H9 (cell line): ENCODE results near the gene CCDC88C. TPM values are rescaled to one million over a fixed set of nuclear protein-coding genes. Genes with fewer than 3 reads are reported as not detected.

Experiments used
- DNase-seq: peaks from one replicate; pipeline ENCODE4 v3.0.0-alpha.2; 2017
- H2AFZ ChIP-seq: one replicate; pipeline ENCODE4 v1.6.1; 2013; ENCODE audit warnings: mild to moderate bottlenecking, low read length, control low read depth, moderate library complexity
- H2AK5ac ChIP-seq: 2 replicates; pipeline ENCODE4 v1.6.1; 2013; ENCODE audit warnings: low read length, control low read depth, mixed read lengths; ENCODE audit not compliant: insufficient read length
- H2BK120ac ChIP-seq: one replicate; pipeline ENCODE4 v1.6.1; 2013; ENCODE audit warnings: low read depth, mild to moderate bottlenecking, low read length, control low read depth, inconsistent platforms; ENCODE audit not compliant: poor library complexity, severe bottlenecking
- H2BK12ac ChIP-seq: 2 replicates; pipeline ENCODE4 v1.6.1; 2013; ENCODE audit warnings: low read length, control low read depth, mixed read lengths, low read depth; ENCODE audit not compliant: insufficient read length
- H2BK15ac ChIP-seq: 2 replicates; pipeline ENCODE4 v1.6.1; 2013; ENCODE audit warnings: low read depth, low read length, control low read depth
- H2BK20ac ChIP-seq: one replicate; pipeline ENCODE4 v1.6.1; 2013; ENCODE audit warnings: low read depth, mild to moderate bottlenecking, low read length, control low read depth, inconsistent platforms; ENCODE audit not compliant: poor library complexity, severe bottlenecking
- H2BK5ac ChIP-seq: 2 replicates; pipeline ENCODE4 v1.6.1; 2013; ENCODE audit warnings: low read length, control low read depth, mixed read lengths; ENCODE audit not compliant: insufficient read length
- H3K14ac ChIP-seq: 2 replicates; pipeline ENCODE4 v1.6.1; 2013; ENCODE audit warnings: low read length, control low read depth; ENCODE audit not compliant: insufficient read depth
- H3K18ac ChIP-seq: 2 replicates; pipeline ENCODE4 v1.6.1; 2013; ENCODE audit warnings: low read depth, mild to moderate bottlenecking, mixed read lengths, low read length, control low read depth; ENCODE audit not compliant: insufficient read length
- H3K23ac ChIP-seq: 2 replicates; pipeline ENCODE4 v1.6.1; 2013; ENCODE audit warnings: low read length, control low read depth, mixed read lengths, low read depth; ENCODE audit not compliant: insufficient read length
- H3K23me2 ChIP-seq: 2 replicates; pipeline ENCODE4 v1.6.1; 2013; ENCODE audit warnings: low read depth, mild to moderate bottlenecking, mixed read lengths, low read length, control low read depth; ENCODE audit not compliant: insufficient read length, poor library complexity, severe bottlenecking
- H3K27ac ChIP-seq: 2 replicates; pipeline ENCODE4 v1.5.1; 2013; ENCODE audit warnings: low read length, control low read depth, mixed read lengths, low read depth; ENCODE audit not compliant: insufficient read length
- H3K27me3 ChIP-seq: 2 replicates; pipeline ENCODE4 v1.6.1; 2013; ENCODE audit warnings: low read length, control low read depth, inconsistent platforms; ENCODE audit not compliant: insufficient read depth
- H3K4ac ChIP-seq: 2 replicates; pipeline ENCODE4 v1.6.1; 2013; ENCODE audit warnings: low read depth, mild to moderate bottlenecking, control low read depth, inconsistent platforms, low read length, moderate library complexity
- H3K4me1 ChIP-seq: 2 replicates; pipeline ENCODE4 v1.6.1; 2013; ENCODE audit warnings: low read length, control low read depth, inconsistent platforms; ENCODE audit not compliant: insufficient read depth
- H3K4me2 ChIP-seq: 2 replicates; pipeline ENCODE4 v1.6.1; 2013; ENCODE audit warnings: low read length, control low read depth, mixed read lengths; ENCODE audit not compliant: insufficient read length, insufficient read depth
- H3K56ac ChIP-seq: 2 replicates; pipeline ENCODE4 v1.6.1; 2013; ENCODE audit warnings: low read depth, mild to moderate bottlenecking, mixed read lengths, low read length, control low read depth; ENCODE audit not compliant: insufficient read length
- H3K79me1 ChIP-seq: 2 replicates; pipeline ENCODE4 v1.6.1; 2013; ENCODE audit warnings: low read depth, mild to moderate bottlenecking, moderate library complexity, low read length, control low read depth, inconsistent platforms; ENCODE audit not compliant: insufficient read depth, poor library complexity, severe bottlenecking
- H3K79me2 ChIP-seq: 2 replicates; pipeline ENCODE4 v1.6.1; 2013; ENCODE audit warnings: low read length, control low read depth, inconsistent platforms; ENCODE audit not compliant: insufficient read depth
- H3K9ac ChIP-seq: 2 replicates; pipeline ENCODE4 v1.6.1; 2013; ENCODE audit warnings: low read length, control low read depth, mixed read lengths; ENCODE audit not compliant: insufficient read length; ENCODE audit errors: extremely low read depth
- H3K9me3 ChIP-seq: one replicate; pipeline ENCODE4 v1.6.1; 2013; ENCODE audit warnings: low read depth, low read length, inconsistent platforms; ENCODE audit not compliant: control insufficient read depth
- H3T11ph ChIP-seq: one replicate; pipeline ENCODE4 v1.6.1; 2013; ENCODE audit warnings: mild to moderate bottlenecking, low read length, control low read depth, inconsistent platforms
- H4K20me1 ChIP-seq: one replicate; pipeline ENCODE4 v1.6.1; 2013; ENCODE audit not compliant: control insufficient read depth, insufficient read length, insufficient read depth
- H4K5ac ChIP-seq: 2 replicates; pipeline ENCODE4 v1.6.1; 2013; ENCODE audit warnings: low read depth, mild to moderate bottlenecking, mixed read lengths, low read length, control low read depth; ENCODE audit not compliant: insufficient read length
- H4K8ac ChIP-seq: replicated peaks from 2 replicates; pipeline ENCODE4 v1.6.1; 2013; ENCODE audit warnings: low read length, control low read depth, mixed read lengths, low read depth; ENCODE audit not compliant: insufficient read length
- H4K91ac ChIP-seq: 2 replicates; pipeline ENCODE4 v1.6.1; 2013; ENCODE audit warnings: low read depth, mild to moderate bottlenecking, moderate library complexity, mixed read lengths, low read length, control low read depth; ENCODE audit not compliant: insufficient read length
- H3K27ac Mint-ChIP-seq, 3 experiments: 2 replicates in 2 of 3; 3 replicates in 1 of 3; pipeline ENCODE4 v1.8.0; 2020 to 2021; ENCODE audit warnings: mixed read lengths in 3 of 3, mild to moderate bottlenecking in 1 of 3, moderate library complexity in 1 of 3
- H3K27me3 Mint-ChIP-seq: 2 replicates; pipeline ENCODE4 v1.8.0; 2021; ENCODE audit warnings: low read depth, mild to moderate bottlenecking, moderate library complexity, mixed read lengths
- H3K36me3 Mint-ChIP-seq, 3 experiments: 2 replicates in 2 of 3; 3 replicates in 1 of 3; pipeline ENCODE4 v1.8.0; 2020 to 2021; ENCODE audit warnings: low read depth in 3 of 3, mixed read lengths in 3 of 3; ENCODE audit not compliant: insufficient read depth in 1 of 3
- H3K4me1 Mint-ChIP-seq, 2 experiments: 2 replicates each; pipeline ENCODE4 v1.8.0; 2020; ENCODE audit warnings: mixed read lengths in 2 of 2
- H3K4me3 Mint-ChIP-seq, 2 experiments: 2 replicates in 1 of 2; 3 replicates in 1 of 2; pipeline ENCODE4 v1.8.0; 2020 to 2021; ENCODE audit warnings: mild to moderate bottlenecking in 2 of 2, mixed read lengths in 2 of 2, moderate library complexity in 1 of 2
- H3K9me3 Mint-ChIP-seq, 2 experiments: 2 replicates in 1 of 2; 3 replicates in 1 of 2; pipeline ENCODE4 v1.8.0; 2020; ENCODE audit warnings: mild to moderate bottlenecking in 2 of 2, mixed read lengths in 2 of 2, moderate library complexity in 1 of 2
- WGBS: extraction: QIAGEN DNeasy Blood & Tissue Kit; methylation state at CpG from one replicate; pipeline ENCODE4 v1.1.7; 2013; ENCODE audit warnings: missing lambda C conversion rate, low lambda C conversion rate, mixed read lengths; ENCODE audit not compliant: insufficient read length; ENCODE audit errors: extremely low coverage; 5-methylcytosine and 5-hydroxymethylcytosine counted together
- total RNA-seq: library from RNA; stranded (reverse); gene quantifications from 2 replicates; pipeline ENCODE4 v1.2.1, GENCODE V29; 2021
- TF ChIP-seq, protein P1 (sequence below): fragments of 200-600 bp; sonication (generic); conservative IDR thresholded peaks from 3 replicates; pipeline ENCODE4 v1.8.0; 2021; ENCODE audit warnings: antibody characterized with exemption, mild to moderate bottlenecking

The CCDC88C gene
- total RNA-seq, 1 experiment from 2014 or later = 52.4 TPM

GRCh38 chr14:91274796-91275195 is 142.8 kb downstream of the CCDC88C start:
- no peak overlapping the region for H2BK120ac ChIP-seq
- TF ChIP-seq, protein P1, sequence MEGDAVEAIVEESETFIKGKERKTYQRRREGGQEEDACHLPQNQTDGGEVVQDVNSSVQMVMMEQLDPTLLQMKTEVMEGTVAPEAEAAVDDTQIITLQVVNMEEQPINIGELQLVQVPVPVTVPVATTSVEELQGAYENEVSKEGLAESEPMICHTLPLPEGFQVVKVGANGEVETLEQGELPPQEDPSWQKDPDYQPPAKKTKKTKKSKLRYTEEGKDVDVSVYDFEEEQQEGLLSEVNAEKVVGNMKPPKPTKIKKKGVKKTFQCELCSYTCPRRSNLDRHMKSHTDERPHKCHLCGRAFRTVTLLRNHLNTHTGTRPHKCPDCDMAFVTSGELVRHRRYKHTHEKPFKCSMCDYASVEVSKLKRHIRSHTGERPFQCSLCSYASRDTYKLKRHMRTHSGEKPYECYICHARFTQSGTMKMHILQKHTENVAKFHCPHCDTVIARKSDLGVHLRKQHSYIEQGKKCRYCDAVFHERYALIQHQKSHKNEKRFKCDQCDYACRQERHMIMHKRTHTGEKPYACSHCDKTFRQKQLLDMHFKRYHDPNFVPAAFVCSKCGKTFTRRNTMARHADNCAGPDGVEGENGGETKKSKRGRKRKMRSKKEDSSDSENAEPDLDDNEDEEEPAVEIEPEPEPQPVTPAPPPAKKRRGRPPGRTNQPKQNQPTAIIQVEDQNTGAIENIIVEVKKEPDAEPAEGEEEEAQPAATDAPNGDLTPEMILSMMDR = no peak
- no peak overlapping the region for H3K4me2 ChIP-seq
- no peak overlapping the region for H2AK5ac ChIP-seq
- H3K4me1 ChIP-seq = no peaks in the 10 kb centered on the region
- H2BK15ac ChIP-seq = no peak overlapping the region
- no peaks in the 10 kb centered on the region for H3K79me1 ChIP-seq
- no peak overlapping the region for H3K56ac ChIP-seq
- no peak overlapping the region; a peak in 1 of 7 replicates for H3K27ac Mint-ChIP-seq
- H3K9me3 Mint-ChIP-seq = no peaks in the 10 kb centered on the region
- H3K9me3 ChIP-seq = no peaks in the 10 kb centered on the region
- H3K9ac ChIP-seq = no peak overlapping the region
- H3K14ac ChIP-seq = no peak overlapping the region; the same call in 1 of the 2 replicates
- no peak overlapping the region for H4K91ac ChIP-seq
- no peak overlapping the region for H2BK5ac ChIP-seq
- no peaks in the 10 kb centered on the region for H3K23me2 ChIP-seq
- H3K27me3 Mint-ChIP-seq = no peaks in the 10 kb centered on the region
- H4K8ac ChIP-seq = no peak overlapping the region
- no peaks in the 10 kb centered on the region for H4K20me1 ChIP-seq
- no peak overlapping the region for H3K23ac ChIP-seq
- H3K18ac ChIP-seq = no peak overlapping the region
- H3K4me1 Mint-ChIP-seq = 0 out of 4 replicates have a peak, but pooled peaks cover 0 to 3% of the 10 kb centered on the region in 2 experiments
- H3K27me3 ChIP-seq = no peaks in the 10 kb centered on the region
- H3K4ac ChIP-seq = no peak overlapping the region
- H3K4me3 Mint-ChIP-seq = no peak overlapping the region
- no CpG with 5 or more reads among the region's 9 CpGs for WGBS
- H2BK12ac ChIP-seq = no peak overlapping the region
- H2AFZ ChIP-seq = no peak overlapping the region
- no peak overlapping the region for H3T11ph ChIP-seq
- peaks cover 11 to 51% (median 34%) of the 10 kb centered on the region in 3 experiments for H3K36me3 Mint-ChIP-seq
- no peak overlapping the region for H3K27ac ChIP-seq
- DNase-seq = no peak
- no peak overlapping the region for H4K5ac ChIP-seq
- no peaks in the 10 kb centered on the region for H3K79me2 ChIP-seq
- H2BK20ac ChIP-seq = no peak overlapping the region
